Activated naive CD8-positive, alpha-beta T cell treated with anti-CD3 and anti-CD28 coated beads, Interleukin-2, amount 50 U/mL, for 24 hours (primary cell): Measurements from ENCODE around the gene NGEF.

ENCODE experiments used
- ATAC-seq: fragments of 150-1000 bp; cut with Tn5 transposase; one replicate; pipeline ENCODE4 v1.10.0; 2021
- DNase-seq: peaks from one replicate; pipeline ENCODE4 v3.0.0; 2021
- H3K27ac Mint-ChIP-seq: one replicate; pipeline ENCODE4 v1.8.0; 2021; ENCODE audit warnings: mild to moderate bottlenecking, mixed read lengths
- H3K27me3 Mint-ChIP-seq: one replicate; pipeline ENCODE4 v1.8.0; 2021; ENCODE audit warnings: mixed read lengths
- H3K36me3 Mint-ChIP-seq: one replicate; pipeline ENCODE4 v1.8.0; 2021; ENCODE audit warnings: low read depth, mixed read lengths
- H3K4me1 Mint-ChIP-seq: one replicate; pipeline ENCODE4 v1.8.0; 2021; ENCODE audit warnings: mixed read lengths
- H3K4me3 Mint-ChIP-seq: one replicate; pipeline ENCODE4 v1.8.0; 2021; ENCODE audit warnings: mild to moderate bottlenecking, moderate library complexity, mixed read lengths
- H3K9me3 Mint-ChIP-seq: one replicate; pipeline ENCODE4 v1.8.0; 2021; ENCODE audit warnings: mixed read lengths

NGEF gene

GRCh38 chr2:232892843-232893242, 120.2 kb downstream of the NGEF start:
- no peak overlapping the region for H3K27ac Mint-ChIP-seq
- no peak overlapping the region for H3K4me3 Mint-ChIP-seq
- peaks cover 24% of the 10 kb centered on the region for H3K27me3 Mint-ChIP-seq
- no peaks in the 10 kb centered on the region for H3K9me3 Mint-ChIP-seq
- no peaks in the 10 kb centered on the region for H3K36me3 Mint-ChIP-seq
- ATAC-seq (no peak), DNase-seq (no peak)
- peaks cover 4% of the 10 kb centered on the region for H3K4me1 Mint-ChIP-seq

GRCh38 chr2:232892221-232892620, 120.8 kb downstream of the NGEF start:
- Mint-ChIP-seq H3K4me1 (peaks cover 4% of the 10 kb centered on the region), H3K36me3 (no peaks in the 10 kb centered on the region), H3K27ac (no peak overlapping the region), H3K4me3 (no peak overlapping the region), H3K27me3 (peaks cover 24% of the 10 kb centered on the region), H3K9me3 (no peaks in the 10 kb centered on the region)
- no peak for ATAC-seq
- no peak for DNase-seq

GRCh38 chr2:232891621-232892071, 121.4 kb downstream of the NGEF start:
- H3K4me3 Mint-ChIP-seq, result no peak overlapping the region
- no peak for ATAC-seq
- no peaks in the 10 kb centered on the region for H3K36me3 Mint-ChIP-seq
- no peak for DNase-seq
- no peak overlapping the region for H3K27ac Mint-ChIP-seq
- H3K9me3 Mint-ChIP-seq, result no peaks in the 10 kb centered on the region
- H3K27me3 Mint-ChIP-seq, result peaks cover 24% of the 10 kb centered on the region
- H3K4me1 Mint-ChIP-seq, result peaks cover 4% of the 10 kb centered on the region

- peaks cover 24% of the 10 kb centered on the region for H3K27me3 Mint-ChIP-seq
- no peak overlapping the region for H3K4me3 Mint-ChIP-seq
- ATAC-seq (no peak), DNase-seq (no peak)
- H3K4me1 Mint-ChIP-seq, result peaks cover 2% of the 10 kb centered on the region
- H3K36me3 Mint-ChIP-seq, result no peaks in the 10 kb centered on the region
- no peaks in the 10 kb centered on the region for H3K9me3 Mint-ChIP-seq
- no peak overlapping the region for H3K27ac Mint-ChIP-seq
Observed at GRCh38 chr2:232890896-232891601, 122.0 kb downstream of the NGEF start.

GRCh38 chr2:232890536-232890895, 122.5 kb downstream of the NGEF start:
- DNase-seq (no peak), ATAC-seq (no peak)
- peaks cover 24% of the 10 kb centered on the region for H3K27me3 Mint-ChIP-seq
- no peaks in the 10 kb centered on the region for H3K9me3 Mint-ChIP-seq
- no peaks in the 10 kb centered on the region for H3K4me1 Mint-ChIP-seq
- no peak overlapping the region for H3K4me3 Mint-ChIP-seq
- H3K27ac Mint-ChIP-seq, result no peak overlapping the region
- H3K36me3 Mint-ChIP-seq, result no peaks in the 10 kb centered on the region

GRCh38 chr2:232889876-232890401, 123.1 kb downstream of the NGEF start:
- no peaks in the 10 kb centered on the region for H3K4me1 Mint-ChIP-seq
- ATAC-seq, result no peak
- H3K9me3 Mint-ChIP-seq, result no peaks in the 10 kb centered on the region
- H3K27ac Mint-ChIP-seq, result no peak overlapping the region
- no peaks in the 10 kb centered on the region for H3K36me3 Mint-ChIP-seq
- no peak overlapping the region for H3K4me3 Mint-ChIP-seq
- H3K27me3 Mint-ChIP-seq, result peaks cover 24% of the 10 kb centered on the region
- DNase-seq, result no peak

GRCh38 chr2:232888839-232889529, 124.1 kb downstream of the NGEF start:
- H3K27me3 Mint-ChIP-seq, result peaks cover 20% of the 10 kb centered on the region
- ATAC-seq (no peak), DNase-seq (no peak)
- H3K27ac Mint-ChIP-seq, result no peak overlapping the region
- H3K4me1 Mint-ChIP-seq, result no peaks in the 10 kb centered on the region
- no peaks in the 10 kb centered on the region for H3K9me3 Mint-ChIP-seq
- H3K4me3 Mint-ChIP-seq, result no peak overlapping the region
- no peaks in the 10 kb centered on the region for H3K36me3 Mint-ChIP-seq

- Mint-ChIP-seq H3K27ac (no peak overlapping the region), H3K4me1 (no peaks in the 10 kb centered on the region), H3K4me3 (no peak overlapping the region), H3K36me3 (no peaks in the 10 kb centered on the region), H3K27me3 (peaks cover 20% of the 10 kb centered on the region), H3K9me3 (no peaks in the 10 kb centered on the region)
- no peak for ATAC-seq
- no peak for DNase-seq
Observed at GRCh38 chr2:232888099-232888836, 124.8 kb downstream of the NGEF start.

- ATAC-seq, result no peak
- no peak for DNase-seq
- Mint-ChIP-seq H3K4me1 (no peaks in the 10 kb centered on the region), H3K27ac (no peak overlapping the region), H3K4me3 (no peak overlapping the region), H3K9me3 (no peaks in the 10 kb centered on the region), H3K36me3 (no peaks in the 10 kb centered on the region), H3K27me3 (peaks cover 18% of the 10 kb centered on the region)
Observed at GRCh38 chr2:232887171-232887850, 125.7 kb downstream of the NGEF start.

GRCh38 chr2:232886632-232887031, 126.4 kb downstream of the NGEF start:
- Mint-ChIP-seq H3K9me3 (no peaks in the 10 kb centered on the region), H3K4me1 (no peaks in the 10 kb centered on the region), H3K4me3 (no peak overlapping the region)

GRCh38 chr2:232886176-232886575, 126.9 kb downstream of the NGEF start:
- Mint-ChIP-seq H3K4me3 (no peak overlapping the region), H3K4me1 (no peaks in the 10 kb centered on the region), H3K27me3 (peaks cover 10% of the 10 kb centered on the region), H3K9me3 (no peaks in the 10 kb centered on the region), H3K27ac (no peak overlapping the region), H3K36me3 (no peaks in the 10 kb centered on the region)
- DNase-seq, result no peak
- ATAC-seq, result no peak

More at GRCh38 chr2:232886632-232887031, 126.4 kb downstream of the NGEF start:
- no peak for ATAC-seq
- no peak overlapping the region for H3K27ac Mint-ChIP-seq
- DNase-seq, result no peak
- no peaks in the 10 kb centered on the region for H3K36me3 Mint-ChIP-seq
- peaks cover 14% of the 10 kb centered on the region for H3K27me3 Mint-ChIP-seq

GRCh38 chr2:232885264-232885961, 127.6 kb downstream of the NGEF start:
- H3K9me3 Mint-ChIP-seq, result no peaks in the 10 kb centered on the region
- H3K4me3 Mint-ChIP-seq, result no peak overlapping the region
- no peak for ATAC-seq
- H3K4me1 Mint-ChIP-seq, result no peaks in the 10 kb centered on the region
- DNase-seq, result no peak
- no peak overlapping the region for H3K27ac Mint-ChIP-seq
- H3K36me3 Mint-ChIP-seq, result no peaks in the 10 kb centered on the region
- H3K27me3 Mint-ChIP-seq, result peaks cover 2% of the 10 kb centered on the region

GRCh38 chr2:232884549-232885263, 128.3 kb downstream of the NGEF start:
- no peaks in the 10 kb centered on the region for H3K4me1 Mint-ChIP-seq
- no peak overlapping the region for H3K4me3 Mint-ChIP-seq
- no peak overlapping the region for H3K27ac Mint-ChIP-seq
- no peak for DNase-seq
- ATAC-seq, result no peak
- no peaks in the 10 kb centered on the region for H3K27me3 Mint-ChIP-seq
- no peaks in the 10 kb centered on the region for H3K36me3 Mint-ChIP-seq
- no peaks in the 10 kb centered on the region for H3K9me3 Mint-ChIP-seq
